Glutamatergic neuron (in vitro differentiated cells): ENCODE results near the gene ATP6V0B. TPM values are rescaled to one million over a fixed set of nuclear protein-coding genes. Genes with fewer than 3 reads are reported as not detected.

Experiments
- DNase-seq: peaks from one replicate; pipeline ENCODE4 v3.0.0; 2022
- H3K27ac Mint-ChIP-seq: one replicate; pipeline ENCODE4 v1.8.0; 2020; ENCODE audit warnings: mild to moderate bottlenecking, mixed read lengths, inconsistent platforms; ENCODE audit not compliant: unreplicated experiment
- H3K27me3 Mint-ChIP-seq: one replicate; pipeline ENCODE4 v1.8.0; 2020; ENCODE audit warnings: mild to moderate bottlenecking, moderate library complexity, mixed read lengths, inconsistent platforms; ENCODE audit not compliant: unreplicated experiment
- H3K36me3 Mint-ChIP-seq: one replicate; pipeline ENCODE4 v1.8.0; 2020; ENCODE audit warnings: mild to moderate bottlenecking, mixed read lengths, inconsistent platforms; ENCODE audit not compliant: unreplicated experiment
- H3K4me1 Mint-ChIP-seq: one replicate; pipeline ENCODE4 v1.8.0; 2020; ENCODE audit warnings: mild to moderate bottlenecking, low read depth, mixed read lengths, inconsistent platforms; ENCODE audit not compliant: unreplicated experiment
- H3K4me3 Mint-ChIP-seq: one replicate; pipeline ENCODE4 v1.8.0; 2020; ENCODE audit warnings: mild to moderate bottlenecking, mixed read lengths, inconsistent platforms; ENCODE audit not compliant: unreplicated experiment
- H3K9me3 Mint-ChIP-seq: one replicate; pipeline ENCODE4 v1.8.0; 2020; ENCODE audit warnings: mild to moderate bottlenecking, moderate library complexity, mixed read lengths, inconsistent platforms; ENCODE audit not compliant: unreplicated experiment
- total RNA-seq: library from RNA; stranded (reverse); fragmentation: NEBNext Ultra II Directional; extraction: Animal tissue kit (Norgen Biotek cat#: 25700); gene quantifications from one replicate; pipeline ENCODE4 v1.2.1, GENCODE V29; 2021; ENCODE audit not compliant: unreplicated experiment
- TF ChIP-seq, protein P1 (sequence below): fragments of 200-600 bp; sonication (generic); IDR thresholded peaks from one replicate; pipeline ENCODE4 v1.5.0; 2021; ENCODE audit not compliant: partially characterized antibody, unreplicated experiment

ATP6V0B gene
- total RNA-seq, 1 donor from 2014 or later = 208 TPM

DNA sequence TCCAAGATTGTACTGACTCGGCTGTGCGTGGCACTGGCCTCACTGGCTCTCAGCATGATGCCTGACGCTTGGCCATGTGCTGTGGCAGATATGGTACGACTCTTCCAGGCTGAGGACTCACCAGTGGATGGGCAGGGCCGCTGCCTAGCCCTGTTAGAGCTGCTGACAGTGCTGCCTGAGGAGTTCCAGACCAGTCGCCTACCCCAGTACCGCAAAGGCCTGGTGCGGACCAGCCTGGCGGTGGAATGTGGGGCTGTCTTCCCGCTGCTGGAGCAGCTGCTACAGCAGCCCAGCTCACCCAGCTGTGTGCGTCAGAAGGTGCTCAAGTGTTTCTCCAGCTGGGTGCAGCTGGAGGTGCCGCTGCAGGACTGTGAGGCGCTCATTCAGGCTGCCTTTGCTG lies 25.1 kb upstream of the ATP6V0B start:
- DNase-seq = no peak
- peaks cover 7% of the 10 kb centered on the region for H3K36me3 Mint-ChIP-seq
- no peak overlapping the region for H3K27ac Mint-ChIP-seq
- peaks cover 13% of the 10 kb centered on the region for H3K4me1 Mint-ChIP-seq
- peaks cover 1% of the 10 kb centered on the region for H3K27me3 Mint-ChIP-seq
- TF ChIP-seq, protein P1, sequence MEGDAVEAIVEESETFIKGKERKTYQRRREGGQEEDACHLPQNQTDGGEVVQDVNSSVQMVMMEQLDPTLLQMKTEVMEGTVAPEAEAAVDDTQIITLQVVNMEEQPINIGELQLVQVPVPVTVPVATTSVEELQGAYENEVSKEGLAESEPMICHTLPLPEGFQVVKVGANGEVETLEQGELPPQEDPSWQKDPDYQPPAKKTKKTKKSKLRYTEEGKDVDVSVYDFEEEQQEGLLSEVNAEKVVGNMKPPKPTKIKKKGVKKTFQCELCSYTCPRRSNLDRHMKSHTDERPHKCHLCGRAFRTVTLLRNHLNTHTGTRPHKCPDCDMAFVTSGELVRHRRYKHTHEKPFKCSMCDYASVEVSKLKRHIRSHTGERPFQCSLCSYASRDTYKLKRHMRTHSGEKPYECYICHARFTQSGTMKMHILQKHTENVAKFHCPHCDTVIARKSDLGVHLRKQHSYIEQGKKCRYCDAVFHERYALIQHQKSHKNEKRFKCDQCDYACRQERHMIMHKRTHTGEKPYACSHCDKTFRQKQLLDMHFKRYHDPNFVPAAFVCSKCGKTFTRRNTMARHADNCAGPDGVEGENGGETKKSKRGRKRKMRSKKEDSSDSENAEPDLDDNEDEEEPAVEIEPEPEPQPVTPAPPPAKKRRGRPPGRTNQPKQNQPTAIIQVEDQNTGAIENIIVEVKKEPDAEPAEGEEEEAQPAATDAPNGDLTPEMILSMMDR = no peak
- no peak overlapping the region for H3K4me3 Mint-ChIP-seq
- H3K9me3 Mint-ChIP-seq = peaks cover 4% of the 10 kb centered on the region

DNA sequence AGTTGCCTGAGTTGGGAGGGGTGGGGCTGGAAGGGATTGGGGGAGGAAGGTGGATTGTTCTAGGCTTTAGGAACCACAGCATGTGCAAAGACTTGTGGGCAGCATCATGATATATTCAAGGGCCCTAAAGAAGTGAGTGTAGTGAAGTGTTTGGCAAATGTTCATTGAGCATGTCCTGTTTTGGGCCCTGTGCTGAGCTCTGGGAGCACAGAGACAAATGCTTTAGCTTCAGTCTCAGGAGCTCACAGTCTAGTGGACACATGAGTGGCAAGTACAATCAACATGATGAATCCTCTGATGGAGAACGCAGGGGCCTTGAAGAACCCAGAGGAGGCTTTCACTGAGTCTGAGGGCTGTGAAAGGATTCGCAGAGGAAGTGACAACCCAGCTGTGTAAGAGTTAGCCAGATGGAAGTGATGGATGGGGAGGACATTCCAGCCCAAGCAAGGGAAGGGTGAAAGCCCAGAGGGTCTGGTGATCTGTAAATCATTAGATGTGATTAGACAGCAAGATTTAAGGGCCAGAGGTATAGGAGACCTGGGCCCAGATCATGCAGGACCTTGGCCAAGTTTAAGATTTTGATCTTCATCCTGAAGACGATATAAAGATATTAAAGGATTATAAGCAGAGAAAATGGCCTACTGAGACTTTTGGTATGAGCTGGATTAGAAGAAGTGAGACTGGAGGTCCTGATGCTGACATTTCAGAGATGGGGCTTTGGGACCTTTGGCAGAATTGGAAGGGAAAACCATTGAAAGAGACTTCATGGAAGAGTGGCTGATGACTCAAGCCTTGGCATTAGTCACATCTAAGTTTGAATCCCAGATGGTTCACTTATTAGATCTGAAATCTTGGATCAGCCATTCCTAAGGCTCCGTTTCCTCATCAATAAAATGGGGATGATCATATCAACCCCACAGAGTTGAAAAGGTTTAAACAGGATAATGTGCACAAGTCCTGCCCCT lies 23.5 kb upstream of the ATP6V0B start:
- no peak overlapping the region for H3K4me3 Mint-ChIP-seq
- TF ChIP-seq, protein P1 = no peak
- peaks cover 1% of the 10 kb centered on the region for H3K27me3 Mint-ChIP-seq
- H3K4me1 Mint-ChIP-seq = peaks cover 11% of the 10 kb centered on the region
- H3K9me3 Mint-ChIP-seq = peaks cover 4% of the 10 kb centered on the region
- H3K36me3 Mint-ChIP-seq = peaks cover 7% of the 10 kb centered on the region
- DNase-seq = no peak
- H3K27ac Mint-ChIP-seq = no peak overlapping the region

DNA sequence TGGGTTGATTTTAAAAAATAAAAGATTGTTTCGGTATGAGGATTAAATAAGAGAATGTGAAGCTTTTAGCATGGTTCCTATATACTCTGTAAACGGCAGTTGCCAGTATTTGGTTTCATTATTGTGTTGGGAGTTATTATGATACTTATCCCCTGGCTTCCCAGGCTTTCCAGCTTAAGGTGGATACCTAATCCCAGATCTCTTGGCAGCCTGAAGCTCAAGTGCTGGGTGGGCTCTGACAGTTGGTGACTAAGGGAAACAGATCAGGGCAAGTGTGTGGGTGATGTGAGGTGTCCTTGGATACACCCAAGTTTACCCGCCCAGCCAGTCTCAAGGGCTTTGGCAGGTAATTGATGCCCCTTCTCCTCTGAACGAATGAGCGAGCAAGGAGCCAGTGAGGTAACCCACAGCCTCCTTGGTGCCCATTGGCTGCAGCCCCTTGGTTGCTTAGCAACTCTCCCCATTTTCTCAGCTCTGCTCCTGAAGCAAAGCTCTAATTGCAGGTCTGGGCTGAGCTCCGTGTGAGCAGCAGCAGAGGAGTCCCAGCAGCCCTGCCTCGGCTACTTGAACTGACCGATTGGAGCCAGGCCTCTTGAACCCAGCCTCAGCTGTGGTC lies 21.9 kb upstream of the ATP6V0B start:
- no peak overlapping the region for H3K27ac Mint-ChIP-seq
- DNase-seq = no peak
- H3K27me3 Mint-ChIP-seq = peaks cover 3% of the 10 kb centered on the region
- H3K36me3 Mint-ChIP-seq = peaks cover 7% of the 10 kb centered on the region
- peak overlapping the region; percentile 34 for H3K4me3 Mint-ChIP-seq
- H3K9me3 Mint-ChIP-seq = peaks cover 4% of the 10 kb centered on the region
- H3K4me1 Mint-ChIP-seq = peaks cover 9% of the 10 kb centered on the region
- TF ChIP-seq, protein P1 = no peak

DNA sequence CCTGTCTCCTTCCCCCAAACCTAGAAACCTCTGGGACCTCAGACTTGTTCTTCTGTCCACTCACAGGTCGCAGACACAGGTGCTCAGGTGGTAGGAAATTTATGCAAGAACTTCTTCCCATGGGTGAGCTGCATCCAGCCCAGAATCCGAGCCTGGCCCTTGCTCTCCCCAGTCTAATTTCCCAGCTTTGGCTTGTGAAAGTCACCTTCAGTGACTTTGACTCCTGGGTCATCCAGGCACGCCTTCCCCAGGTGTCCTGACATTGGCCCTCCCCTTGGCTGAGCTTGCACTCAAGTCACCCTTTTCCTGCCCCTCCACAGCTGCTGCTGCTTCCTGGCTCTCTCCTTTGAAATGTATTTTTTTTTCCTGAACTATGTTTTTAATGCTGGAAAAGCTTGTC lies 21.4 kb upstream of the ATP6V0B start:
- peak overlapping the region; percentile 34 for H3K4me3 Mint-ChIP-seq
- peaks cover 6% of the 10 kb centered on the region for H3K4me1 Mint-ChIP-seq
- H3K27ac Mint-ChIP-seq = no peak overlapping the region
- TF ChIP-seq, protein P1 = no peak
- peaks cover 4% of the 10 kb centered on the region for H3K9me3 Mint-ChIP-seq
- H3K36me3 Mint-ChIP-seq = peaks cover 7% of the 10 kb centered on the region
- peaks cover 3% of the 10 kb centered on the region for H3K27me3 Mint-ChIP-seq
- DNase-seq = no peak

DNA sequence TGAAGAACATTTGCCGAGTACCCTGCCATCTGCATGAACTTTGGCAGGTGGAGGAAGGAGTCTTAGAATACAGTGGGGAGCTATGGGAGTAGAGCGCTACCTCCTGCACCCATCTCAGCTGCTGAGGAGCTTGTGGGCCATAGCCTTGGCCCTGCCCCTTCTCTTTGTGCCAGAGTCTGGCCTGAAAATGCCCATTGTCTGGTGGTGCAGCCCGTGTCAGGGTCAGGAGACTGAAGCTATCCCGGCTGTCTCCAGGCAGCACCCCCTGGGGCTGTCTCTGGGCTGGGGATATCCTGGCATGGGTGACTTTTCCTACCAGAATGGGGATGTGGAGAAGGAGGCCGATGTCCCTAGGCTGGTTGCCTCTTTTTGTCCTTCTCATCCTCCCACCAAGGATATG lies 20.7 kb upstream of the ATP6V0B start:
- Mint-ChIP-seq H3K27ac (no peak overlapping the region), H3K4me3 (no peak overlapping the region), H3K9me3 (peaks cover 5% of the 10 kb centered on the region), H3K36me3 (peaks cover 7% of the 10 kb centered on the region), H3K27me3 (peaks cover 3% of the 10 kb centered on the region), H3K4me1 (peaks cover 6% of the 10 kb centered on the region)
- no peak for DNase-seq
- TF ChIP-seq, protein P1 = no peak
